B cell (primary cell): ENCODE data around the gene CSNK1E.

Experiments used
- EZH2 ChIP-seq: IDR thresholded peaks from 2 replicates; pipeline ENCODE4 v1.6.1; 2012; ENCODE audit warnings: borderline replicate concordance, low read depth, mild to moderate bottlenecking, moderate library complexity, low read length; ENCODE audit not compliant: insufficient read depth, poor library complexity, severe bottlenecking
- TF ChIP-seq, protein P1 (sequence below): fragments of 200-600 bp; IDR thresholded peaks from one replicate; pipeline ENCODE4 v1.8.0; 2022; ENCODE audit warnings: antibody characterized with exemption, mild to moderate bottlenecking

DNA sequence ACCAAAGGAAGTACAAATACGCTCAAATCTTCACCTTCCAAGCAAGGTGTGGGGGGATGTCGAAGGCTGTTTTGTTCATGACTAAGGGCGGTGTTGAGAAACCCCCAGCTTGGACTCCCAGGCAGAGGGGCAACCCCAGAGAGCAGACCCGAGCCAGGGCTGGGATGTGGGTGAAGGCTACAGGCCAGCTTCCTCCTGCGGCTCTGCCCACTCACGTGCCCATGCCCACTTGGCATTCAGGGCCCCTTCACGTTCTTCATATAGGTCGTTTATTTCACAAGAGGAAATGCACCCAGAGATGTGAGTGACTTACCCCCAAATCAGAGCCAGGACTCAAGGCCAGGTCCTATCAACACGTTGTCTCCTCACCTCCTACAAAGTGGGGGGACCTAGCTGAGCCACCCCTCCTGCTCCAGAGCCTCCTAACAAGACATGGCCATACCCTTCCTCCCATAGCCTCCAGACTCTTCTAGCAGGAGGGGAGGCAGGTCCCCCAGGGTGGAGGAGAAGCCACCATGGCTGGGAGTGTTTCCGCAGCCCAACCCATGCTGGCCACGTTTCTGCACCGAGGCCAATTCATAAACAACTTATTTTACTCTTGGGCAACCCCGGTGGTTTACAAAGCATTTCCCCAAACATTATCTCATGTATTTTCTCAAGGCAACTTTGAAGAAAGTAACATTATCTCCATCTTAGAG, 66.4 kb downstream of the CSNK1E start:
- TF ChIP-seq, protein P1, sequence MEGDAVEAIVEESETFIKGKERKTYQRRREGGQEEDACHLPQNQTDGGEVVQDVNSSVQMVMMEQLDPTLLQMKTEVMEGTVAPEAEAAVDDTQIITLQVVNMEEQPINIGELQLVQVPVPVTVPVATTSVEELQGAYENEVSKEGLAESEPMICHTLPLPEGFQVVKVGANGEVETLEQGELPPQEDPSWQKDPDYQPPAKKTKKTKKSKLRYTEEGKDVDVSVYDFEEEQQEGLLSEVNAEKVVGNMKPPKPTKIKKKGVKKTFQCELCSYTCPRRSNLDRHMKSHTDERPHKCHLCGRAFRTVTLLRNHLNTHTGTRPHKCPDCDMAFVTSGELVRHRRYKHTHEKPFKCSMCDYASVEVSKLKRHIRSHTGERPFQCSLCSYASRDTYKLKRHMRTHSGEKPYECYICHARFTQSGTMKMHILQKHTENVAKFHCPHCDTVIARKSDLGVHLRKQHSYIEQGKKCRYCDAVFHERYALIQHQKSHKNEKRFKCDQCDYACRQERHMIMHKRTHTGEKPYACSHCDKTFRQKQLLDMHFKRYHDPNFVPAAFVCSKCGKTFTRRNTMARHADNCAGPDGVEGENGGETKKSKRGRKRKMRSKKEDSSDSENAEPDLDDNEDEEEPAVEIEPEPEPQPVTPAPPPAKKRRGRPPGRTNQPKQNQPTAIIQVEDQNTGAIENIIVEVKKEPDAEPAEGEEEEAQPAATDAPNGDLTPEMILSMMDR = no peak
- no peak for TF ChIP-seq EZH2
